ENCODE data around the gene PALLD. TPM values are rescaled to one million over a fixed set of nuclear protein-coding genes. Genes with fewer than 3 reads are reported as not detected.

PALLD gene
- total and polyA plus RNA-seq, 3 donors from 2014 or later: 138 to 156 (median 146) TPM

- intact Hi-C loops (cut with DNase I; ENCODE audit: low total_unique reads): no loop called here
- no peak overlapping the region for H3K27ac ChIP-seq
- no peaks in the 10 kb centered on the region for H3K27me3 ChIP-seq
- no peaks in the 10 kb centered on the region for H3K36me3 ChIP-seq (ENCODE audit: low read depth, missing control alignments)
- no peak for TF ChIP-seq POLR2A (IDR thresholded peaks at IDR 0.05)
- TF ChIP-seq, protein P1, sequence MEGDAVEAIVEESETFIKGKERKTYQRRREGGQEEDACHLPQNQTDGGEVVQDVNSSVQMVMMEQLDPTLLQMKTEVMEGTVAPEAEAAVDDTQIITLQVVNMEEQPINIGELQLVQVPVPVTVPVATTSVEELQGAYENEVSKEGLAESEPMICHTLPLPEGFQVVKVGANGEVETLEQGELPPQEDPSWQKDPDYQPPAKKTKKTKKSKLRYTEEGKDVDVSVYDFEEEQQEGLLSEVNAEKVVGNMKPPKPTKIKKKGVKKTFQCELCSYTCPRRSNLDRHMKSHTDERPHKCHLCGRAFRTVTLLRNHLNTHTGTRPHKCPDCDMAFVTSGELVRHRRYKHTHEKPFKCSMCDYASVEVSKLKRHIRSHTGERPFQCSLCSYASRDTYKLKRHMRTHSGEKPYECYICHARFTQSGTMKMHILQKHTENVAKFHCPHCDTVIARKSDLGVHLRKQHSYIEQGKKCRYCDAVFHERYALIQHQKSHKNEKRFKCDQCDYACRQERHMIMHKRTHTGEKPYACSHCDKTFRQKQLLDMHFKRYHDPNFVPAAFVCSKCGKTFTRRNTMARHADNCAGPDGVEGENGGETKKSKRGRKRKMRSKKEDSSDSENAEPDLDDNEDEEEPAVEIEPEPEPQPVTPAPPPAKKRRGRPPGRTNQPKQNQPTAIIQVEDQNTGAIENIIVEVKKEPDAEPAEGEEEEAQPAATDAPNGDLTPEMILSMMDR (IDR thresholded peaks at IDR 0.05): no peak
- H3K9me3 ChIP-seq: no peaks in the 10 kb centered on the region
- no peak for DNase-seq
- no peak overlapping the region for H3K4me3 ChIP-seq
- peaks cover 18% of the 10 kb centered on the region for H3K4me1 ChIP-seq
These were observed 386.7 kb downstream of the PALLD start for GRCh38 chr4:168883513-168883912.

DNA sequence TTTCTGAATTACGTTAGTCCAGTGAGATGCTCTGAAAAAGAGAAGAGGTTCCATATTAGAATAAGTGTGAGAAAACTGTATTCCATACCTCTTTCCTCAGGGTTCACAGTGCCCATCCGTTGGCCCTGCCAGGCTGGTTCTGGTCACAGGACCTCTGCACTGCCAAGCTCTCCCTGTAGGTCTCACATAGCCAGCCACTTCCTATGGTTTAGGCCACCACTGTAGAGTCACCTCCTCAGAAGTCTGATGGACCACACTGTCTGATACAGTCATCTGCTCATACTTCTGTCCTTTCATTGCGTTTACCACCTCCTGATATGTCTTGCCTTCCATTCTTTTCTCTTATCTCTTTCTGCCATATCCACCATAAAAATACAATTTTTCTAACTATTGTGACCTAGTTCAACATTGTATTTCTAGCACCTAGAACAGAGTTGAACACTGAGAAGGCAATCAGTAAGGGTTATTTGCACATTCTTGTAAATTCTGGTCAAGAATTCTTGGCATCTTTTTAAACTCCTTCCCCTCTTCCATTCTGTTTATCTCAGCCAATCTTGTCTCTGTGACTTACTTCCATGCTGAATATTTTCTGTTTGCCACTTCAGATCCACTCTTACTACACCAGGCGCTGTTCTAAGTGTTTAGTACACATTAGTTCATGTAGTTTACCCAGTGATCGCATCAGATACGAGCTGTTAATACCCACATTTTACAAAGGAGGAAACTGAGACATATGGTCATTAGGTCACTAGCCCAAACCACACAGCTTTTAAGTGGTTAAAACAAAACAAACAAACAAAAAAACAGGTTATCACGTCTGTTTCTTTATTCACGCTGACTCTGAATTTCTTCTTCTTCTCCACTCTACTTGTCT lies 387.6 kb downstream of the PALLD start:
- intact Hi-C loops (cut with DNase I; ENCODE audit: low total_unique reads): no loop called here
- Histone ChIP-seq H3K4me3 (no peak overlapping the region), H3K36me3 (ENCODE audit: low read depth, missing control alignments) (no peaks in the 10 kb centered on the region), H3K4me1 (peaks cover 18% of the 10 kb centered on the region), H3K27ac (peak overlapping the region in 1 of 2 donors; percentile 1), H3K27me3 (no peaks in the 10 kb centered on the region), H3K9me3 (no peaks in the 10 kb centered on the region)
- DNase-seq: no peak
- no peak for TF ChIP-seq POLR2A (IDR thresholded peaks at IDR 0.05)
- TF ChIP-seq, protein P1 (IDR thresholded peaks at IDR 0.05): no peak
- WGBS, 2 donors: 83 to 90% methylated on average over 8 of the region's 8 CpGs

DNA sequence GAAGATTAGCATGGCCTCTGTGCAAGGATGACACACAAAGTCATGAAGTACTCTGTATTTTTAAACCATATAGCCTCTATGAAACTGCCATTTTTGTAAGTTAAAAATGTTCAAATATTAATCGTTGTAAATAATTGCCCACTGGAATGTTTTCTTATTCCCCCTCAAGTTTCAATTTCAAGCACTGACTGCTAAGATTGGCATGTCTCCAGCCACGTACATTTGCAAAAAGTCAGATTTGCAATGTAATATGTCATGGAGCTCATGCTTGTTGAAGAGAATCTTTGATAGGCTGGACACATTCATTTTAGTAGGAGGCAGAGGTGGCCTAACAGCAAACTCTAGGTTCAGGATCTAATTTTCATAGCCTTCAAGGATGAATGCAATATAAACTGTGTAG lies 388.5 kb downstream of the PALLD start:
- Histone ChIP-seq H3K4me3 (no peak overlapping the region), H3K9me3 (no peaks in the 10 kb centered on the region), H3K4me1 (peaks cover 10% of the 10 kb centered on the region), H3K27ac (no peak overlapping the region), H3K27me3 (no peaks in the 10 kb centered on the region), H3K36me3 (ENCODE audit: low read depth, missing control alignments) (no peaks in the 10 kb centered on the region)
- 63 to 70% methylated on average over 2 of the region's 2 CpGs for WGBS, 2 donors
- intact Hi-C loops (cut with DNase I; ENCODE audit: low total_unique reads): no loop called here
- TF ChIP-seq POLR2A (IDR thresholded peaks at IDR 0.05): no peak
- TF ChIP-seq, protein P1 (IDR thresholded peaks at IDR 0.05): no peak
- no peak for DNase-seq

DNA sequence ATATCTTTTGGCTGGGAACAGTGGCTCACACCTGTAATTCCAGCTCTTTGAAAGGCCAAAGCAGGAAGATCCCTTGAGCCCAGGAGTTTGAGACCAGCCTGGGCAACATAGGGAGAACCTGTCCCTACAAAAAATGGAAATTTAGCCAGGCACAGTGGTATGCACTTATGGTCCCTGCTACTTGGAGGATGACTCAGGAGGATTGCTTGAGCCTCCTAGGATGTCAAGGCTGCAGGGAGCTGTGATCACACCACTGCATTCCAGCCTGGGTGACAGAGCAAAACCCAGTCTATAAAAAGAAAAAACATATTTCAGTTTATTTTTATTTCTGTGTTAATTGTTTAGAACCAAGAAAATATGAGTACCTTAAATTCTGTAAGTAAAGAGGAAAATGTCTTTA lies 389.5 kb downstream of the PALLD start:
- DNase-seq: no peak
- Histone ChIP-seq H3K27ac (no peak overlapping the region), H3K4me1 (peaks cover 6% of the 10 kb centered on the region), H3K9me3 (no peaks in the 10 kb centered on the region), H3K4me3 (no peak overlapping the region), H3K27me3 (no peaks in the 10 kb centered on the region), H3K36me3 (ENCODE audit: low read depth, missing control alignments) (no peaks in the 10 kb centered on the region)
- no peak for TF ChIP-seq POLR2A (IDR thresholded peaks at IDR 0.05)
- TF ChIP-seq, protein P1 (IDR thresholded peaks at IDR 0.05): no peak
- intact Hi-C loops (cut with DNase I; ENCODE audit: low total_unique reads): no loop called here

GRCh38 chr4:168887809-168888208 lies 391.0 kb downstream of the PALLD start:
- H3K36me3 ChIP-seq (ENCODE audit: low read depth, missing control alignments): no peaks in the 10 kb centered on the region
- no peaks in the 10 kb centered on the region for H3K9me3 ChIP-seq
- TF ChIP-seq, protein P1 (IDR thresholded peaks at IDR 0.05): no peak
- no peak for TF ChIP-seq POLR2A (IDR thresholded peaks at IDR 0.05)
- H3K27me3 ChIP-seq: no peaks in the 10 kb centered on the region
- H3K4me1 ChIP-seq: peaks cover 6% of the 10 kb centered on the region
- no peak for DNase-seq
- WGBS, 2 donors: 44 to 57% methylated on average over 1 of the region's 1 CpG
- intact Hi-C loops (cut with DNase I; ENCODE audit: low total_unique reads): no loop called here
- no peak overlapping the region for H3K4me3 ChIP-seq
- no peak overlapping the region for H3K27ac ChIP-seq

Data from testis (tissue), 3 donors.